Posterior vena cava (tissue), 2 donors: ENCODE measurements around the gene OXER1. TPM values are rescaled to one million over a fixed set of nuclear protein-coding genes. Genes with fewer than 3 reads are reported as not detected.
"Not testable (repeated sequence)": the region's sequence is repeated elsewhere in the genome, so short reads cannot be mapped to it uniquely, and the experiment has no call there.

Source experiments
- DNase-seq: peaks from one replicate; pipeline ENCODE4 v3.0.0-alpha.2; 2020; ENCODE audit warnings: low spot score
- intact Hi-C, 2 donors: fragments of 100-400 bp; cut with DNase I; formaldehyde crosslinking; loops; one replicate each; pipeline versions ENCODE4 v1.14.1 to v1.14.2; 2022 to 2023
- total RNA-seq, 2 donors: library from RNA; stranded (reverse); fragmentation: NEBNext Ultra II Directional; extraction: Animal tissue kit (Norgen Biotek cat#: 25700); gene quantifications; one replicate each; pipeline ENCODE4 v1.2.1, GENCODE V29; 2021
- donor health status: DM: yes; HTN: yes; CAD: no.
- donor health status: DM: yes; HTN: yes; CAD: no.

OXER1 gene
- total RNA-seq, 2 donors from 2014 or later = 1.00 to 2.2 TPM

DNA sequence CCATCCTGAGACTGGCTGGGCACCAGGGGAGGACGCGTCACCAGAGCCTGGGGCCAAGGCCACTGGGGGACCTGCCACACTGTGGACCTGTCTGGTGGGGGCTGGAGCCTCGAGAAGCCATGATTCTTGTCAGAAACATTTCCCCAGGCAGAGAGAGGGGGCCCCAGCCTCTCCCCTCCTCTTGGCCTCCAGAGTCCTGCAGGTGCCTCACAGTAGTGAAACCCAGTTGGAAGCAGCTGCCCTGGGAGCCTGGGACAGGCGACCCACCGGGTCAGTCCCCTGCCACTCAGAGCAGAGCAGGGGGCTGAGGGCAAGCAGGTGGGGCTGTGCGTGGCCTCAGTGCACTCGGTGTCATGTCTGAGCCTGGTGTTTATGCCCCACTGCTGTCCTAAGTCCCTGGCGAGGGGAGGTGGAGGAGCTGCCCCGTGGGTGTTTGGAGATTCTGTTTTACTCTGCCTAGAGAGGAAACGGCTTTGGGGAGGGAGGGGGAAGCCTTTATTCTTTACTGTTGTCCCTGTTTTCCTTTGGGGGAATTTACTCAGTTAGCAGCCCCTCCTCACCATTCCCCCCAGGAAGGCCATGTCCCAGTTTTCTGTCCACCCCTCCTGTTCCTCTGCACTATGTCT is 7.7 kb downstream of the OXER1 start:
- intact Hi-C loops = no loop called here
- DNase-seq = no peak

DNA sequence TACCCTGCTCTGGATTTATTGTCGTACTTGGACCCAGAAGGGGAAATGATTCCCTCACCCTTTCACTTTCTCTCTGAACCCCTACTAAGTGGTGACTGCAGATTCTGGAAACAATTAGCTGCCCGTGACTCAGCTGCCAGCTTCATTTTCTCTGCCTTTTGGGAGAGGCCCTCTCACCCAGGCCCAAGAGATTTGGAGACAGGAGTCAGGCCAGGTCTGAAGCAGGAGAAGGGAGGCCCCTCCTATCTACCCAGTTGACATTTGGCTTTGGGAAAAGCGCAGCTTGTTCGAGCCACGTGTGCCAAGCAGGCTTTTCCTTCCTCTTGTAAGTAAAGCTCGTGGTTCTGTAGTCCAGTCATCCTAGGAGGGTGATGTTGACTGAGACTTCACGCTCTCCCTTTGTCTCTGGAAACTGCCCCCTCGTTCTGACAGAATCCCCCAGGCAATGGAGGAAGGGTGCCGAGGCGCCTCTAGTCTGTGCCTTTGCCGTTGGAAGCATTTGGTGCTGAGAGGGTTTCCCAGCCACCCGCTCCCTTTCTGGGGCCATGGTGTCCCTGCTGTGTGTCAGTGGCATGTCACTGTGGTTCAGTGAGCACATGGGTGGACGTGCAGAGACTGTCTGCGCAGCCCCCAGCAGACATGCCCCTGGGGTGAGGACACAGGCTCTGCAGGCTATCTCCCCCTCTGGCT is 8.6 kb downstream of the OXER1 start:
- DNase-seq = peak; percentile 83
- intact Hi-C loops = no loop called here

DNA sequence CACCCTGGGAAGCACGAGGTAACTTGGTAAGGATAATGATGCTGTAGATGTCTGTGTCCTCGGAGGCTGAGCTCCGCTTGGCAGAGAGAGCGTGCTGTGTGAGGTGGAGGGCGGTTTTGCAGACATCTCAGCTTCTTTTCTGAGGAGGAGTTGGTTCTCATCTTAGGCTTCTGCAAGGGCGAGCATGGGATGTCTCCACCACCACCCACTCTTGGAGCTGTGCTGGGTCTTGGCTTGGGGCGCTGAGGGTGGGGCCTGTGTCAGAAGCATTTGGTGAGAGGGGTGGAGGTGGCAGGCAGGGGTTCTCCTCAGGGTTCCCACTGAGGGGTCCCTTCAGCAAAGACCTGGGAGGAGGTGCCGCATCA is 9.2 kb downstream of the OXER1 start:
- DNase-seq = peak; percentile 76
- intact Hi-C loops = no loop called here

DNA sequence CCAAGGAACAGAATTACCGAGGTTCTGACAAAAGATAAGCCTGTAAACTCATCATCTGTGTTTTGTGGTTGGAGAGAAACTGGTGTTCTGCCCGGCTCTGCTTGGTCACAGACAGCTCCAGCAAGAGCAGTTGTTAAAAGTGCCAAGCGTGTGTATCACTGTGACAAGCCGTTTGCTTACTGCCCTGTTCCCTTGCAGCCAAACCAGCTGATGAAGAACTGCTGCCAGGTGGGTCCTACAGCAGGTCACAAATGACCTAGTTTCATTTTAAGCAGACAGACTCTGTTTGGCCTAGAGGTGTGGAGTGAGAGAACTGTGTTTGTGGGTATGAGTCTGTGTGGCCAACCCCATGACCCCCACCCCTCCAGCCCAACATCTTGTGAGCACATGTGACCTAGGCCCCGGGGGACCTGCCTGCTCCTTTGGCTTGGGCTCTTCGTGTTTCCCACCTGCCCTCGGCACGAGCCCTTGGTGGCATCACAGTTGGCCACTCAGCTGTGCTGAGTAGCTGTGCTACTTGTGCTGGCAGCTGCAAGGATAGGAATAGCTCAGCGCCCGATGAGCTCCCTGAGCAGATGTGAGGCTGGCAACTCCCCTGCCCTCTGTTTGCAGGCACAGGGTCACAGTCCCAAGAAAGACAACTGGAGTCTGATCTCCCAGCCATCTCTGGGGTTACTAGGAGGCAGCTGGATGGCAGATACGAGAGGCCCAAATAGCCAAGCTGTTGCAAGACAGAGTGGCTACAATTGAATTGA is 9.7 kb downstream of the OXER1 start:
- DNase-seq = peak; percentile 78
- intact Hi-C loops = no loop called here

DNA sequence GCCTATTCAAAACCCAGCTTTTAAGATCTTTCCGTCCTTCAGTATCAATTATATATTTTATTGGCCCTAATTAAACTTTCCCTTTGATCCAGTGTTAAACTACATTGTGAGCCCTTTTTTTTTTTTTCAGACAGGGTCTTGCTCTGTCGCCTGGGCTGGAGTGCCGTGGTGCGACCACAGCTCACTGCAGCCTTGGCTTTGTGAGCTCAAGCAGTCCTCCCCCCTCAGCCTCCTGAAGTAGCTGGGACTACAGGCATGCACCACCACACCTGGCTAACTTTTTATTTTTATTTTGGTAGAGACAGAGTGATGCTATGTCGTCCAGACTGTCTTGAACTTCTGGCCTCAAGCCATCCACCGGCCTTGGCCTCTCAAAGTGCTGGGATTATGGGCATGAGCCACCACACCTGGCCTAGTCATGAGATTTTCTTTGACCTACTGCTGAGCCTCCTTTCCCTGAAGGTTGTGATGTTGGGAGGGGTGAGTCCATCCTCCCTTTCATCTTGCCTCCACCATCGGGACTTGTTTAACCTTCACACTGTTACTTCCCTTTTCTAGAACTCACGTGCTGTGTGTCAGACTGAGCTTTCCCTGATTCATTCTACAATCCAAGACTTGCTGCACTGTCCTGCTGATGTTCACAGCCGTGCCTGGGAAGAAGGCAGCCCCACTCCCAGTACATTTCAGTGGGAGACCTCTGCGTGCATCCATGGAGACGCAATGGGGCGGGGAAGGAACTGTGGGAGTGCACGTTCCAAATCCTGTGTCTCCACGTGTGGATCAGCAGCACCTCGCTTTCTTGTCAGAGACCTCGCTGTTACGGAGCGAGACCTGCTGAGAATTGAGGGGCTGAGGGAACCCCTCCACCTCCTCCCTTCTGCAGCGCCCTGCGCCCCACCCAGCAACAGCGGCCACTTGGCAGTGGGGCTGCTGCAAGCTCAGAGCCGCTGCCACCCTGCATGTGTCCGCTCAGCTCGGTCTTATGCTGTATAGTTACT is 10.8 kb downstream of the OXER1 start:
- peak; percentile 58 for DNase-seq
- intact Hi-C loops = no loop called here

GRCh38 chr2:42752314-42752713 is 11.6 kb downstream of the OXER1 start:
- intact Hi-C loops = no loop called here
- DNase-seq = no peak

DNA sequence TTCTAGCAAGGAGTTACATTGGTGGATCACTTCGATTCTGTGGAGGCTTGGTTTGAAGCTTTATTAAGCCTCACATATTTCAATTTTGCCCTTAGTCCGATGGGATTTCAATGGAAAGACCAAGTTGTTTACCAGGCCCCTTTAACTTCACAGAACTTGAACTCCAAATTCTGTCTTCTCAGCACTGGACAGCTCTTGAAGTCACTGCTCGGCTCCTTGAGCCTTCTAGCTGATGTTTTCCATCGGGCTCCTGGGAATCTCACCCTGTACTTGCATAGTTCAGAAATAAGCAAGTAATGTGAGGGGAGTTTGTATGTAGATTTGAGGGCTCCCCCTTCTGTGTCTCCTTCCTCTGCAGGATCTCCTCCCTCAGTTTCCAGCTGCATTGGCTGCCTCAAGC is 15.1 kb downstream of the OXER1 start:
- no peak for DNase-seq
- intact Hi-C loops = no loop called here

GRCh38 chr2:42747422-42747821 is 16.5 kb downstream of the OXER1 start:
- no peak for DNase-seq
- intact Hi-C loops = no loop called here

DNA sequence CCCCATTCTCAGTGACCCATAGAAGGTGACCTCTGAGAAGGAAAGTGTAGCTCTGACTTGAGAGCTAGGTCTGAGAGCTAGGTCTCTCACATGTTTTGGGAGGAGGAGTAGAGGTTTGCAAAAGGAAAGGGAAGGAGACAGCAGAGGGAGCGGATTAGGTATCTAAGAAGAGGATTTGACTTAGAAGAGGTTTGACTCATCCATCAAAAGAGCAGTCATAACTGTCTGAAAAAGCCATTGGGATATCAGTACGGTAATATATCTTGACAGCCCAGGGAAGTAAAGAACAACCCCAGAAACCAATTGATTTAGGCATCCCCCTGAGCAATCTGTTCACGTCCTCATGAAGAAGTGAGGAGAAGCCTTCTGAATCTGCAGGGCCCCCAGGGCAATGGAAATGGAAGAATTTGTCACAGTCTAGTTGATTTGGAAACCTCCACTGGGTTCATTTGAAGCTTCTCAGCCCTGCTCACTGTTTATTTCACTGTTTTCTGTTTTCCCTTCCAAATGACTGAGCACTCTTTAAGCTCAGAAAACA is 19.3 kb downstream of the OXER1 start:
- DNase-seq = no peak
- intact Hi-C loops = no loop called here

GRCh38 chr2:42743659-42743990 is 20.3 kb downstream of the OXER1 start:
- no peak for DNase-seq
- intact Hi-C loops = loop anchor here in 1 of 2 donors (2.0 kb wide), 1 partner anchor 63 kb away; no protein-coding TSS in a partner anchor

DNA sequence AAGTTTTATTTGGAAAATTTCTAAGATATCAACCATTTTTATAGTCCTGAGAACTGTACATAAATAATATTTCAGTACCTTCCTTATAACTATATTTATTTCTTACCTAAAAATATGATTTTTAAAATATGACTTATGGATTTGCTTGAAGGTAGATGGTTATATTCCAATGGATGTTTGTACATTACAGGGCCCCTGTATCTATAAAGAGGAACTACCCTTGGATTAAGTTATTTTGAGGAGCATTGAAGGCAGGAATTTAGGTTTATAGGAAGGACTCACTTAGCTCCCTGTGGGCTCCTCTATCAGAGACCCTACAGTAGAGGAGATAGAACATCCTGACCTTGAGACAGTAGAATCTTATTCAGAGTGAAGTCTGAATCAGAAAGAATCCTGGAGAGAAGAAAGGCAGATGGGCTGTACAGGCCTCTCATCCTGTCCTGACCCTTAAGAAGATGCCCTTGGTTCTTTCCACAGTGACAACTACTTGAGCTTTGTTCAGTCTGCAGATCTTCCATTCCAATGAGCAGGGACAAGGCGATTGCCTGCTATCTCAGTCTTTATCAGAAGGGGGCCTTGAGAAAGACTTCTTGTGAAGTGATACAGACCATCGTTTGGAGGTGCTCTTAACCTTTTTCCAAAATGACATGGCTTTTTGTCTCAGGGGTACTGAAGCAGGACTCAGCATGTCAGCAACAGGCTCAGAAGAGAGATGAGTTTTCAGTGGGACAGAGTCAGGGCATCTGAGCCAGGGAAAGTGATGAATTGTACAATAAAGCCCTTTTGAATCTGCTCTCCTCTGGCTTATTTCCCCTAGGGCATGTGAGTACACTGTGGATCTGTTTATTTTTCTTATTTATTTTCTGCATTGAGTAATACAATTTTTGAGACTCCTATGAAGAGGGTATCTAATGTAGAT is 20.9 kb downstream of the OXER1 start:
- DNase-seq = no peak
- intact Hi-C loops = loop anchor here in 1 of 2 donors (2.0 kb wide), 1 partner anchor 62 kb away; no protein-coding TSS in a partner anchor

GRCh38 chr2:42741140-42741539 is 22.8 kb downstream of the OXER1 start:
- DNase-seq = no peak
- intact Hi-C loops = no loop called here

DNA sequence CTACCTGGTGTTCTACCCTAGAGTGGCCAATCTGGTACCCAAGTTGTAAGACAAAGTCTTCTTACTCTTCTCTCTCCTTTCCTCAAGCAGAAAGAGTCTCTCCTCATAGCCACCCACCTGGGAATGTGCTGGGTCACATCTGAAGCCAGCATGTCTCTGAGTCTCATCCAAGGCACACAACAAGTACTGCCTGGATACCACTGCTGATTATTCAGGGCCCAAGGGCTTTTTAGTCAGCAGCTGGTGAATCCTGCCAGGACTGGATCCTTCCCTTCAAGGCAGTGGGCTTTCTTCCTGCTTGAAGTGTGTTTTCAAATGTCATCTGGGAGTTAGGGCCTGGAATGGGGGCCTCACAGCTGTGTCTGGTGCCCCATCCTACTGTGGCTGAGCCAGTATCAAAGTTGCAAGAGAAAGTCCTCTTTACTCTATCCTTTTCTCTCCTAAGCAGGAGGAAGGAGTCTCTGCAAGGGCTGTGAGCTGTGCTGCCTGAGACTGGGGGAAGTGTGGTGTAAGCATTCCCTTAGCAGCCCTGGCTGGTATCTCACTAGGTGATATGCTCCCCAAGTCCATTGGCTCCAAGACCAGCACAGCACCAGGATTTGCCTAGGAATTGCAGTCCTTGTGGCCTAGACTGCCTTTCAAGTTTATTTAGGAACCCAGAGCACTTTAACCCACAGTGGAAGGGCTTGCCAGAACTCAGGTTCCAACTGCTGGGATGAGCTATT is 27.2 kb downstream of the OXER1 start:
- intact Hi-C loops = no loop called here
- no peak for DNase-seq

GRCh38 chr2:42733852-42734251 is 30.1 kb downstream of the OXER1 start:
- intact Hi-C loops = no loop called here
- DNase-seq = no peak

GRCh38 chr2:42731316-42731715 is 32.6 kb downstream of the OXER1 start:
- intact Hi-C loops = not testable (repeated sequence)

GRCh38 chr2:42726680-42727079 is 37.3 kb downstream of the OXER1 start:
- no peak for DNase-seq
- intact Hi-C loops = loop anchor here in 1 of 2 donors (10.0 kb wide), 1 partner anchor 68 kb away; the partner anchor contains the start of gene HAAO

More at GRCh38 chr2:42731316-42731715, 32.6 kb downstream of the OXER1 start:
- not testable (repeated sequence) for DNase-seq

DNA sequence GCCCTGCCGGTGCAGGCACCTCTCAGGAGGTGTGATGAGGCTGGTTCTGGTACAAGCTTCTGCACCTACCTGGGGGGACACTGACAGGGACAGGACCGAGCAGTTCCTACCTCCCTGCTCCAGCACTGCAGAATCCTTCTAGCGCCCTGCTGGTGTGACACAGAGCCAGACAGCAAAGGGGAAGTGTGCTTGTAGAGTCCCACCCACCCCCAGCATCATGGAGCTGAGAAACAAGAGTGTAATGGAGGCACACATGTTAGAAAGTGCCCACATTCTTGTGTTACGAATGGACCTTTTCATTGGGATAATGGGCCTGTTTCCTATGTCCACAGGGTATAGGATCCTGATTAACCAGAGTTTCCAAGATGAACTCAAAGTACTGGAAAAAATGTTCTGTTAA is 38.3 kb downstream of the OXER1 start:
- intact Hi-C loops = loop anchor here in 1 of 2 donors (10.0 kb wide), 1 partner anchor 69 kb away; the partner anchor contains the start of gene HAAO
- no peak for DNase-seq
